OCI-LY1 (cell line): Measurements from ENCODE around the gene FEZ2.

Source experiments
- EZH2 ChIP-seq: fragments of 200-600 bp; sonication (generic), shearing (Covaris generic); IDR thresholded peaks from 2 replicates; pipeline ENCODE4 v1.8.0; 2017; ENCODE audit warnings: borderline replicate concordance, mixed run types, mild to moderate bottlenecking, antibody characterized with exemption, low read length, moderate library complexity, mixed read lengths
- TF ChIP-seq, protein P1 (sequence below): fragments of 200-600 bp; sonication (generic), shearing (Covaris generic); IDR thresholded peaks from 2 replicates; pipeline ENCODE4 v1.5.1; 2017; ENCODE audit warnings: mild to moderate bottlenecking, antibody characterized with exemption, low read length, moderate library complexity, mixed read lengths

DNA sequence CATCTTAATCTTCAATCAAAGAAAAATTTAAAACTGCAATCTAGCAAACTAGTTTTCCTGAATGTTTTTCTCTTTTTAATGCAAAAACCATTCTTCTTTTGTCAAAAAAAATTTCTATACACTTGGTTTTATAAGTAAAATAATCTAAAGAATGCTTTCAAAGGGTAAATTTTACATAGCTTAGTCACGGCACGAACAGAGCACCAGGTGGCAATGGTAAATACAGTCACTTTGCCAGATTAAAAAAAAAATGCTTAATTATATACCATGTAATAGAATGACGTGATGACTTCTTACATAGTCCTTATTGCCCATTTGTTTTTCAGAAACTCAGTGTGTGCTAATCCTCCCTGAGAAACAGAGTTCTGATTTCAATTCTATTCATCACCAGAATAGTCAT, 10.4 kb downstream of the FEZ2 start:
- TF ChIP-seq, protein P1, sequence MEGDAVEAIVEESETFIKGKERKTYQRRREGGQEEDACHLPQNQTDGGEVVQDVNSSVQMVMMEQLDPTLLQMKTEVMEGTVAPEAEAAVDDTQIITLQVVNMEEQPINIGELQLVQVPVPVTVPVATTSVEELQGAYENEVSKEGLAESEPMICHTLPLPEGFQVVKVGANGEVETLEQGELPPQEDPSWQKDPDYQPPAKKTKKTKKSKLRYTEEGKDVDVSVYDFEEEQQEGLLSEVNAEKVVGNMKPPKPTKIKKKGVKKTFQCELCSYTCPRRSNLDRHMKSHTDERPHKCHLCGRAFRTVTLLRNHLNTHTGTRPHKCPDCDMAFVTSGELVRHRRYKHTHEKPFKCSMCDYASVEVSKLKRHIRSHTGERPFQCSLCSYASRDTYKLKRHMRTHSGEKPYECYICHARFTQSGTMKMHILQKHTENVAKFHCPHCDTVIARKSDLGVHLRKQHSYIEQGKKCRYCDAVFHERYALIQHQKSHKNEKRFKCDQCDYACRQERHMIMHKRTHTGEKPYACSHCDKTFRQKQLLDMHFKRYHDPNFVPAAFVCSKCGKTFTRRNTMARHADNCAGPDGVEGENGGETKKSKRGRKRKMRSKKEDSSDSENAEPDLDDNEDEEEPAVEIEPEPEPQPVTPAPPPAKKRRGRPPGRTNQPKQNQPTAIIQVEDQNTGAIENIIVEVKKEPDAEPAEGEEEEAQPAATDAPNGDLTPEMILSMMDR = no peak
- TF ChIP-seq EZH2 = no peak
